Measurements from ENCODE around the gene TMEM38B.

DNA sequence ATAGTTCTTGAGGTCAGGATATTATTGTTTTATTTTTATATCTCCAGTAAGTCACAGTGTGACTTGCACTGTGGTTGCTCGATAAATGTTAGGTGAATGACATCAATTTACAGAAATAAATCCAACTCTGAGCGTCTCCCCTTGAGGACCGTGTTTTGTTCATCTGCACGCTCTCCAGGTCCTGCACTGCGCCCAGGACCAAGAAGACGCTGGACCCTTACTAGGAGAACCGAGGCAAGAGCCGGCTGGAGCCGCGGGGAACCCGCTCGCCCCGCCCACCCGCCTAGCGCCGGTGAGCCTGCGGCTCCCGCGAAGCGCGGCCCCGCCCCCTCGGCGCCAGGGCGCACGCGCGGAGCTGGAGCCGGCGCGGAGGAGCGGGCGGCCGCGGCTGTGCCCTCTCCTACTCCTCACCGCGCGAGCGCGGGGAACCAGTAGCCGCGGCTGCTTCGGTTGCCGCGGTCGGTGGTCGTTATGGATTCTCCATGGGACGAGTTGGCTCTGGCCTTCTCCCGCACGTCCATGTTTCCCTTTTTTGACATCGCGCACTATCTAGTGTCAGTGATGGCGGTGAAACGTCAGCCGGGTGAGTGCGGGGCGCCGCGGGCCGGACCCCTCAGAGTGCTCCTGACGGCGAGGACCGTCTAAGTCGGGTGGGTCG, at the start of gene TMEM38B:
- TF ChIP-seq POLR2A (IDR thresholded peaks at IDR 0.05) (peak; percentile 49 to 93), CTCF (IDR thresholded peaks at IDR 0.05) (no peak)

Measured in thyroid gland (tissue), 4 donors.